Mesodermal cell (in vitro differentiated cells): Measurements from ENCODE around the gene ABCD4.
A peak's percentile ranks its signal among the peaks of the same experiment; 100 is the strongest.

ENCODE experiments used
- H3K27ac ChIP-seq: 2 replicates; pipeline ENCODE4 v1.7.0; 2013; ENCODE audit warnings: mild to moderate bottlenecking, low read depth, low read length, moderate library complexity; ENCODE audit not compliant: severe bottlenecking
- H3K36me3 ChIP-seq: 2 replicates; pipeline ENCODE4 v1.7.1; 2013; ENCODE audit warnings: mild to moderate bottlenecking, low read length, moderate library complexity; ENCODE audit not compliant: control insufficient read depth, insufficient read depth
- H3K4me1 ChIP-seq: one replicate; pipeline ENCODE4 v1.7.1; 2013; ENCODE audit warnings: mild to moderate bottlenecking, low read length; ENCODE audit not compliant: insufficient read depth, control insufficient read depth, poor library complexity, severe bottlenecking
- H3K4me3 ChIP-seq: 2 replicates; pipeline ENCODE4 v1.7.0; 2013; ENCODE audit warnings: low read length, control low read depth, mild to moderate bottlenecking; ENCODE audit not compliant: insufficient read depth, poor library complexity, severe bottlenecking; ENCODE audit errors: extremely low read depth
- H3K9me3 ChIP-seq: 2 replicates; pipeline ENCODE4 v1.7.1; 2013; ENCODE audit warnings: mild to moderate bottlenecking, low read length, moderate library complexity; ENCODE audit not compliant: control insufficient read depth
- WGBS, 2 experiments: methylation state at CpG; one replicate each; pipeline ENCODE4 v1.1.5; 2013; ENCODE audit warnings: missing lambda C conversion rate in 2 of 2; ENCODE audit not compliant: insufficient coverage in 2 of 2; 5-methylcytosine and 5-hydroxymethylcytosine counted together

ABCD4 gene

DNA sequence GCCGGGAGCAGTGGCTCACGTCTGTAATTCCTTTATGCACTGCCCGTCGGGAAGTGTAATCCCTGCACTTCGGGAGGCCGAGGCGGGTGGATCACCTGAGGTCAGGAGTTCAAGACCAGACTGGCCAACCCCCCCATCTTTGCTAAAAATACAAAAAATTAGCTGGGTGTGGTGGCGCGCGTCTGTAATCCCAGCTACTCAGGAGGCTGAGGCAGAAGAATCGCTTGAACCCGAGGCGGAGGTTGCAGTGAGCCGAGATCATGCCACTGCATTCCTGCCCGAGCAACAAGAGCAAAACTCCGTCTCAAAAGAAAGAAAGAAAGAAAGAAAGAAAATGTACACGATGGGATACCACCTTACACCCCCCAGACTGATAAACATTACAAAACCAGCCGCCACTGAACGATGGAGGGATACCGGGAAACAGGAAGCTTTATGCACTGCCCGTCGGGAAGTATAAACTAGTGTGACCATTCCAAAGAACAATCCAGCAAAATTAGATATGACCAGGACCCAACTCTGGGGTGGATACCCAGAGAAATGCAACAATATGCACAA is 1.1 kb downstream of the ABCD4 start:
- peak overlapping the region; percentile 71 for H3K4me3 ChIP-seq
- no peaks in the 10 kb centered on the region for H3K9me3 ChIP-seq
- peaks cover 33% of the 10 kb centered on the region for H3K36me3 ChIP-seq
- H3K4me1 ChIP-seq: peaks cover 14% of the 10 kb centered on the region
- H3K27ac ChIP-seq: peak overlapping the region; percentile 71
- 22 to 30% methylated on average over 17 to 18 of the region's 22 CpGs for WGBS, 2 experiments

- Histone ChIP-seq H3K9me3 (no peaks in the 10 kb centered on the region), H3K4me1 (peaks cover 14% of the 10 kb centered on the region), H3K36me3 (peaks cover 48% of the 10 kb centered on the region), H3K4me3 (no peak overlapping the region), H3K27ac (peak overlapping the region; percentile 79)
- WGBS, 2 experiments: 54% methylated on average over 8 to 10 of the region's 10 CpGs
Observed at GRCh38 chr14:74299061-74299545, 3.6 kb downstream of the ABCD4 start.

- H3K36me3 ChIP-seq: peaks cover 58% of the 10 kb centered on the region
- no peaks in the 10 kb centered on the region for H3K9me3 ChIP-seq
- H3K4me3 ChIP-seq: no peak overlapping the region
- H3K4me1 ChIP-seq: peaks cover 14% of the 10 kb centered on the region
- H3K27ac ChIP-seq: no peak overlapping the region
- 85 to 98% methylated on average over 8 to 10 of the region's 10 CpGs for WGBS, 2 experiments
Observed at GRCh38 chr14:74297986-74298385, 4.7 kb downstream of the ABCD4 start.

DNA sequence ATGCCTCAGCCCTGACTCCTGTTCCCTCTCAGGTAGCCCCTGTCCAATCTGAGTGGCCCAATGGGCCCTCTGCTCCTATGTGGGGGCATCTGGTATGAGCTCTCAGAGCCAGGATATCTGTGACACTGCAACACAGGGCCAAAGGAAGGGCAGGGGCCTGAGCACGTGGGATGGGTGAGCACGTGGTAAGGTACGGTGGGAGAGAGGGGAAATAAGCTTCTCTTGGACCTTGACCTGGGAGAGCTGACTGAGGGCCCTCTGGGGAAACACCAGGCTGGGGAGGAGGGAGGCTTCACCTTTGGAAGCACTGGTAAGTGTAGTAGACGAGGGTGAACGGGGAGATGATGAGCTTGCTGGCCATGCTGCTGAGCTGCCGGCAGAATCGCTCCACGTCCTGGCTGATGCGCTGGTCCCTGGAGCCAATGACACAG is 6.7 kb downstream of the ABCD4 start:
- Histone ChIP-seq H3K27ac (no peak overlapping the region), H3K36me3 (peaks cover 77% of the 10 kb centered on the region), H3K9me3 (no peaks in the 10 kb centered on the region), H3K4me3 (no peak overlapping the region), H3K4me1 (peaks cover 14% of the 10 kb centered on the region)
- WGBS, 2 experiments: 94% methylated on average over 5 to 8 of the region's 9 CpGs

- Histone ChIP-seq H3K9me3 (no peaks in the 10 kb centered on the region), H3K36me3 (peaks cover 87% of the 10 kb centered on the region), H3K4me3 (no peak overlapping the region), H3K4me1 (no peaks in the 10 kb centered on the region), H3K27ac (no peak overlapping the region)
- no CpG with 5 or more reads among the region's 2 CpGs for WGBS, 2 experiments
Observed at GRCh38 chr14:74293606-74294005, 9.1 kb downstream of the ABCD4 start.

GRCh38 chr14:74292061-74292460 is 10.7 kb downstream of the ABCD4 start:
- Histone ChIP-seq H3K36me3 (peaks cover 87% of the 10 kb centered on the region), H3K4me1 (no peaks in the 10 kb centered on the region), H3K4me3 (no peak overlapping the region), H3K27ac (no peak overlapping the region), H3K9me3 (no peaks in the 10 kb centered on the region)
- whole genome bisulfite sequencing, 2 experiments: 87 to 95% methylated on average over 10 to 11 of the region's 11 CpGs

DNA sequence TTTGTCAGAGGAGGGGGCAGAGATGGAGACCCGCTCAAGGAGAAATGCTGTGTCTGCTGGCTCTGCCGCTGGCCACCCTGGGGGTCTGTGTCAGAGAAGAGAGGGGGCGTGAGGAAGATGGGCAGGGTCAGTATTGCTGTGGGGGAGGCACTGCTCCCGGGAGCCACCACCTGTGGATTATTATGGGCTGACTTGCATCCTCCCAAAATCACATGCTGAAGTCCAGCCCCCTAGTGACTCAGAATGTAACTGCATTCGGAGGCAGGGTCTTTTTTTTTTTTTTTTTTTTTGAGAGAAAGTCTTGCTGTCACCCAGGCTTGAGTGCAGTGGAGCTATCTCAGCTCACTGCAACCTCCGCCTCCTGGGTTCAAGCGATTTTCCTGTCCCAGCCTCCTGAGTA is 12.3 kb downstream of the ABCD4 start:
- Histone ChIP-seq H3K4me3 (no peak overlapping the region), H3K4me1 (no peaks in the 10 kb centered on the region), H3K9me3 (no peaks in the 10 kb centered on the region), H3K36me3 (peaks cover 87% of the 10 kb centered on the region), H3K27ac (no peak overlapping the region)
- 86 to 91% methylated on average over 4 to 6 of the region's 7 CpGs for WGBS, 2 experiments

- Histone ChIP-seq H3K4me1 (no peaks in the 10 kb centered on the region), H3K4me3 (no peak overlapping the region), H3K27ac (no peak overlapping the region), H3K9me3 (no peaks in the 10 kb centered on the region), H3K36me3 (peaks cover 88% of the 10 kb centered on the region)
- WGBS, 2 experiments: 98 to 100% methylated on average over 4 to 5 of the region's 5 CpGs
Observed at GRCh38 chr14:74289801-74290200, 12.9 kb downstream of the ABCD4 start.

DNA sequence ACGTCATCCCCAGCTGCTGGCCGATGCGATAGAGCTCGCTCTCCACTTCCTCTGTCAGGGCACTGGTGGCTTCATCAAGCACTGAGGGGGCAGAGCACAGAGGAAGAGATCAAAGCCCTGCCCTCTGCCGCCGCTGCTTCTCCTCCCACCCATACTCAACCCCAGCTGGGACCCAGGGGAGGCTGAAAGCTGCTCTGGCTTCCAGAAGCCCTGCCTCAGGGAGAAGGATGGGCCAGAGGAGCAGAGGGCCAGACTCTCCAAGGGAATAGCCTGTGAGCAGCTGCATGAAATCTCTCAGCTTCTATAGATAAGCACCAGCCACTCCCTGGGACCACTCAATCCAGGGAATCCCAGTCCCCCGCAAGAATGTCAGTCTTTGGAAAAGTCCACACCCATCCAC is 16.0 kb downstream of the ABCD4 start:
- H3K27ac ChIP-seq: no peak overlapping the region
- no peak overlapping the region for H3K4me3 ChIP-seq
- peaks cover 86% of the 10 kb centered on the region for H3K36me3 ChIP-seq
- no peaks in the 10 kb centered on the region for H3K4me1 ChIP-seq
- WGBS, 2 experiments: 91 to 96% methylated on average over 4 to 6 of the region's 7 CpGs
- no peaks in the 10 kb centered on the region for H3K9me3 ChIP-seq

GRCh38 chr14:74281069-74281468 is 21.7 kb downstream of the ABCD4 start:
- H3K36me3 ChIP-seq: peaks cover 31% of the 10 kb centered on the region
- H3K4me1 ChIP-seq: no peaks in the 10 kb centered on the region
- WGBS, 2 experiments: 93 to 100% methylated on average over 2 of the region's 2 CpGs
- no peaks in the 10 kb centered on the region for H3K9me3 ChIP-seq
- H3K27ac ChIP-seq: no peak overlapping the region
- no peak overlapping the region for H3K4me3 ChIP-seq

DNA sequence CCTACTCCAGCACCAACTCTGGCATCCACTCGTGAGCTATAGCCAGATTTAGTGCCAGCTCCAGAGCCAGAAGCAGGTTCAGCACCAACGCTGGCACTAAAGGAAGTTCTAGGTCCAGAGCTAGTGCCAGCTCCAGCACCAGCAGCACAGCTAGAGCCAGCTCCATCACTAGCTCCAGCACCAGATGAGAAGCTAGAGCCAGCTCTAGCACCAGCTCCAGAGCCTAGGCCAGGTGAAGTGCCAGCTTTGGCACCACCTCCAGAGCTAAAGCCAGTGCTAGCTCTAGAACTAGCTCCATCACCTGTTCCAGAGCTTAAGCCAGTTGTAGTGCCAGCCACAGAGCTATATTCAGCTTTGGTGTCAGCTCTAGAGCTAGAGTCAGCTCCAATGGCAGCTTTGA is 24.7 kb downstream of the ABCD4 start:
- no peaks in the 10 kb centered on the region for H3K4me1 ChIP-seq
- no peaks in the 10 kb centered on the region for H3K9me3 ChIP-seq
- no peak overlapping the region for H3K4me3 ChIP-seq
- peaks cover 8% of the 10 kb centered on the region for H3K36me3 ChIP-seq
- H3K27ac ChIP-seq: no peak overlapping the region
- 92 to 100% methylated on average over 2 of the region's 2 CpGs for WGBS, 2 experiments
